HL-60/S4 treated with retinoic acid at 250 ng/mL for 4 days and 3 days (cell line): ENCODE results near the gene BBOF1.
"Not testable (repeated sequence)": the region's sequence is repeated elsewhere in the genome, so short reads cannot be mapped to it uniquely, and the experiment has no call there.

Experiments
- in situ Hi-C: fragments of 300-500 bp; cut with MboI; formaldehyde crosslinking; loops from 2 replicates; pipeline ENCODE4 v1.7.0; 2022; ENCODE audit warnings: low sequenced_read_pairs

BBOF1 gene, protein sequence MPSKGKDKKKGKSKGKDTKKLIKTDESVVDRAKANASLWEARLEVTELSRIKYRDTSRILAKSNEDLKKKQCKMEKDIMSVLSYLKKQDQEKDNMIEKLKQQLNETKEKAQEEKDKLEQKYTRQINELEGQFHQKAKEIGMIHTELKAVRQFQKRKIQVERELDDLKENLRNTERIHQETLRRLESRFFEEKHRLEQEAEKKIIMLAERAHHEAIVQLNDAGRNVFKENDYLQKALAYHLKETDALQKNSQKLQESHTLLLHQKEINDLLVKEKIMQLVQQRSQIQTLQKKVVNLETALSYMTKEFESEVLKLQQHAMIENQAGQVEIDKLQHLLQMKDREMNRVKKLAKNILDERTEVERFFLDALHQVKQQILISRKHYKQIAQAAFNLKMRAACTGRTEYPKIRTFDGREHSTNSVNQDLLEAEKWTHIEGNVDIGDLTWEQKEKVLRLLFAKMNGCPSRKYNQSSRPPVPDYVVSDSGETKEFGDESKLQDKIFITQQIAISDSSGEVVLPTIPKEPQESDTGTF

GRCh38 chr14:74018586-74019407, at the start of gene BBOF1, which contains the start of gene ENTPD5:
BBOF1 (plus strand) TSS chr14:74019349; CDS start chr14:74019479, 130 bp downstream.
ENTPD5 (minus strand) TSS chr14:74019288; CDS start chr14:73988102, 31,186 bp downstream.
- in situ Hi-C loops, result no loop called here

- in situ Hi-C loops, result no loop called here
Observed at GRCh38 chr14:73973497-73973896, 45.7 kb upstream of the BBOF1 start.

DNA sequence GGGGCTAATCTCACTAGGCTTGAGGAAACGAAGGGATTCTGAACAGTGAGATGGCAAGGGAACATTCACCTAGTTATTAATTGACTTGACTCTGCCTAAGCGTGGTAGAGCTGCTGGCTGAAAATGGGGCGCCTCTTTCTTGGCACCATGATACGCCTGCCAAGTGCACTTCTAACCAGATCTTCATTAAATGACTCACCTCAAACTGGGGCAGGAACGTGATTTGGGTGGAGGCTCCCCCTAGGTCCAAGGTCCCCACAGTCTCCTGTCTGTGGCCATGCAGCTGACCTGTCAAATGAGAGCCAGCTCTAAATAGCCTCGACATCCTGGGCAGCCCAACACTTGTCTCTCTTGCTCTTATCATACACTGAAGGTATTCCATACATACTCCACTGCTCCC, 43.0 kb upstream of the BBOF1 start:
- in situ Hi-C loops, result no loop called here

- in situ Hi-C loops, result no loop called here
Observed at GRCh38 chr14:73977896-73978295, 41.3 kb upstream of the BBOF1 start.

GRCh38 chr14:73988065-73988464, 31.1 kb upstream of the BBOF1 start:
- in situ Hi-C loops, result no loop called here

DNA sequence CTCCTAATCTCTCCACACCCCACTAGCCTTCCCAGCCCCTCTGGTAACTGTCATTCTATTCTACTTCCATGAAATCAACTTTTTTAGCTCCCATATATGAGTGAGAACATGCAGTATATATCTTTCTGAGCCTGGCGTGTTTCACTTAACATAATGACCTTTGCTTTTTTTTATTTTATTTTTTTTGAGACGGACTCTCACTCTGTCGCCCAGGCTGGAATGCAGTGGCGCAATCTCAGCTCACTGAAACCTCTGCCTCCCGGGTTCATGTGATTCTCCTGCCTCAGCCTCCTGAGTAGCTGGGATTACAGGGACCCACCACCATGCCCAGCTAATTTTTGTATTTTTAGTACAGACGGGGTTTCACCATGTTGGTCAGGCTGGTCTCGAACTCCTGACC, 30.5 kb upstream of the BBOF1 start:
- in situ Hi-C loops, result not testable (repeated sequence)

DNA sequence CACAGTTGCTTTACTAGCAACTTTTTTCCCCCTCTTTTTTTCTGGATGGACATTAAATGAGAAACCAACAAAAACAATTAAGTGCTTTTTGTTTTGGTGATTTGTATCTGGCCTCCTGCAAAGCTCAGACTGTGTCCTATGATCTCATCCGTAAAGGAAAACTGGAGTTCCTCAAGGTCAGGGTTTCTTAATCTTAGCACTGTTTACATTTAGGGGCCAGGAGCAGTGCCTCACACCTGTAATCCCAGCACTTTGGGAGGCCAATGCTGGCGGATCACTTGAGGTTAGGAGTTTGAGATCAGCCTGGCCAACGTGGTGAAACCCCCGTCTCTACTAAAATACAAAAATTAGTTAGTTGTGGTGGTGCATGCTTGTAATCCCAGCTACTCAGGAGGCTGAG, 28.1 kb upstream of the BBOF1 start:
- in situ Hi-C loops, result no loop called here

GRCh38 chr14:73994926-73995325, 24.2 kb upstream of the BBOF1 start:
- in situ Hi-C loops, result not testable (repeated sequence)

- in situ Hi-C loops, result no loop called here
Observed at GRCh38 chr14:73995977-73996378, 23.2 kb upstream of the BBOF1 start.

DNA sequence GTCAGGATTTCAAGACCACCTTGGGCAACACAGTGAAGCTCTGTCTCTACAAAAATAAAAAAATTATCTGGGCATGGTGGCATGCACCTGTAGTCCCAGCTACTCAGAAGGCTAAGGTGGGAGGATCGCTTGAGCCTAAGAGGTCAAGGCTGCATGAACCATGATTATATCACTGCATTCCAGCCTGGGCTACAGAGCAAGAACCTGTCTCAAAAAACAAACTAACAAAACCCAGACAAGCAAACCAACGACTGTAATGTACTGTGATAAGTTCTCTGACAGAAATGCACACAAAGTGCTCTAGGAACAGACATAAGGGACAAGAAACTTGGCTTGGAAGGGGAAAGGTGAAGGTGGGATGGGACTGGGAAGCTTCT, 22.4 kb upstream of the BBOF1 start:
- in situ Hi-C loops, result no loop called here

GRCh38 chr14:73997108-73997943, 21.8 kb upstream of the BBOF1 start:
- in situ Hi-C loops, result no loop called here

GRCh38 chr14:73997944-73998447, 21.2 kb upstream of the BBOF1 start:
- in situ Hi-C loops, result no loop called here

GRCh38 chr14:73998726-73999125, 20.4 kb upstream of the BBOF1 start:
- in situ Hi-C loops, result no loop called here

- in situ Hi-C loops, result not testable (repeated sequence)
Observed at GRCh38 chr14:74005664-74006063, 13.5 kb upstream of the BBOF1 start.

- in situ Hi-C loops, result no loop called here
Observed at GRCh38 chr14:74008843-74009499, 10.2 kb upstream of the BBOF1 start.

DNA sequence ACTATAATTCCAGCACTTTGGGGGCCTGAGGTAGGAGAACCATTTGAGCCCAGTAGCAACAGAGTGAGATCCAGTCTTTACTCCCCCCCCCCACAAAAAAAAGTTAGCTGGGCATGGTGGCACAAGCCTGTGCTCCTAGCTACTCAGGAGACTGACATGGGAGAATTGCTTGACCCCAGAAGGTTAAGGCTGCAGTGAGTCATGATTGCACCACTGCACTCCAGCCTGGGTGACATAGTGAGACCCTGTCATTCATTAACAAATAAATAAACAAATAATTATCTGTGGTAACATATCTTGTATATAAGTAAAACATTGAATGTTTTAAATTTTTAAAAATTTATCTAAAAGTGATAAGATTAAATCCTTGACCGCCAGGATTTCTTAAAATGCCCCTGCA, 4.8 kb upstream of the BBOF1 start:
- in situ Hi-C loops, result no loop called here

- in situ Hi-C loops, result no loop called here
Observed at GRCh38 chr14:74015176-74015575, 4.0 kb upstream of the BBOF1 start.

DNA sequence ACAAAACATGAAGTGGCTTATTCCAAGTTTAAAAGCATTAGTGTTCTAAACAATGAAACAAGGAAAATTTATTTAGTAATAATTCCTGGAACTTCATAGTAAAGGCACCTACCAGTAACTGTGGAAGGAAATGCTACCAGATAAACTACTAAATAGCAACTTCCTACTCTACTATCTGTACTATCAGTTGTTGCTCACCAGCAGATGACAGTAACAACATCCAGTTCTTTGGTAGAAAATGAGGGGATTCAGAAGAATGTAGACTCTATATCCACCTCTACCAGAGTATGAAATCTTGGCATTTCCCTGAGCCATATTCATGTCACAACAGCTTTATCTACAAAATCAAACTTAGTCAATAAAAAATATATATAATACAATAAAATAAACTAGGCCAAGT, 3.2 kb upstream of the BBOF1 start:
- in situ Hi-C loops, result no loop called here

DNA sequence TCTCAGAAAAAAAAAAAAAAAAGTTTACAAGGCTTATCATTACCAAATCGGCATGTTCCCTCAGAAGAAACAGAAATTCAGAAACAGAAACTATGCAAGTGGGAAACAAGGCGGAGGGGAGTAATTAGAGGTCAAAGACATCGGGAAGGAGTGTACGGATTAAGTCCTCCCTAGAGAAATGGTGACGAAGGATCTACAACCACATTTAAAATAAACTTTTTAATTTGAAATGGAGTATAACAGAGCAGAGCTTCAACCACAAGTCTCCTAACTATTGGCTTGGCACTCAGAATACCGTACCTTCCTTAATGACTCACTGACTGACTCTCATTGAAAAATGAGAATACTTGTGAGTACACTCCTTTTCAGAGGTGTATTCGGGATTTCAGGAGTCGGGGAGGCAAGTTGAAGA, 969 bp upstream of the BBOF1 start:
- in situ Hi-C loops, result no loop called here
